GM18502 (cell line): ENCODE results near the gene BBS5.
A peak's percentile ranks its signal among the peaks of the same experiment; 100 is the strongest.
"Not testable (repeated sequence)": the region's sequence is repeated elsewhere in the genome, so short reads cannot be mapped to it uniquely, and the experiment has no call there.

Source experiments
- ATAC-seq: cut with Tn5 transposase; IDR thresholded peaks from one replicate; pipeline ENCODE4 v1.9.1; 2021; ENCODE audit warnings: mild to moderate bottlenecking; ENCODE audit not compliant: unreplicated experiment, poor library complexity

The BBS5 gene

GRCh38 chr2:169479257-169480078 is at the start of gene BBS5:
TSS of gene BBS5 (plus strand) at chr2:169479494. CDS start at chr2:169479554, 60 bp downstream.
- ATAC-seq: peak; percentile 97

- ATAC-seq: not testable (repeated sequence)
These were observed 47.5 kb upstream of the BBS5 start for GRCh38 chr2:169431772-169432171.

- ATAC-seq: not testable (repeated sequence)
These were observed 45.1 kb upstream of the BBS5 start for GRCh38 chr2:169434236-169434635.

GRCh38 chr2:169438466-169439072 is 40.7 kb upstream of the BBS5 start:
- no peak for ATAC-seq

GRCh38 chr2:169439900-169440299 is 39.4 kb upstream of the BBS5 start:
- no peak for ATAC-seq

- no peak for ATAC-seq
These were observed 32.8 kb upstream of the BBS5 start for GRCh38 chr2:169446452-169446851.

GRCh38 chr2:169448316-169448715 is 31.0 kb upstream of the BBS5 start:
- ATAC-seq: no peak

- ATAC-seq: no peak
These were observed 30.4 kb upstream of the BBS5 start for GRCh38 chr2:169448865-169449264.

- ATAC-seq: no peak
These were observed 27.2 kb upstream of the BBS5 start for GRCh38 chr2:169452080-169452479.

- not testable (repeated sequence) for ATAC-seq
These were observed 26.2 kb upstream of the BBS5 start for GRCh38 chr2:169453044-169453443.

GRCh38 chr2:169461143-169461542 is 18.2 kb upstream of the BBS5 start:
- no peak for ATAC-seq

- ATAC-seq: no peak
These were observed 16.2 kb upstream of the BBS5 start for GRCh38 chr2:169462896-169463695.

- ATAC-seq: no peak
These were observed 14.8 kb upstream of the BBS5 start for GRCh38 chr2:169464466-169464865.

GRCh38 chr2:169464882-169465281 is 14.4 kb upstream of the BBS5 start:
- no peak for ATAC-seq

GRCh38 chr2:169468841-169469240 is 10.5 kb upstream of the BBS5 start:
- no peak for ATAC-seq

- no peak for ATAC-seq
These were observed 9.2 kb upstream of the BBS5 start for GRCh38 chr2:169469952-169470572.

- no peak for ATAC-seq
These were observed 7.0 kb upstream of the BBS5 start for GRCh38 chr2:169472249-169472648.

GRCh38 chr2:169476459-169476858 is 2.8 kb upstream of the BBS5 start:
- no peak for ATAC-seq

- ATAC-seq: no peak
These were observed 955 bp upstream of the BBS5 start for GRCh38 chr2:169478339-169478738.

GRCh38 chr2:169478745-169479256 is 493 bp upstream of the BBS5 start:
- ATAC-seq: no peak
